ENCODE data around the gene LIFR.

GRCh38 chr5:38596981-38597380 lies 40.5 kb upstream of the LIFR start:
- no peak for TF ChIP-seq CTCF (IDR thresholded peaks at IDR 0.05; ENCODE audit: extremely low read depth in 1 of 2, insufficient read depth in 1 of 2, low read depth in 1 of 2, low read length in 2 of 2)
- no peak for TF ChIP-seq POLR2A (IDR thresholded peaks at IDR 0.05; ENCODE audit: low read depth, low read length)
